ENCODE data around the gene CHST4. TPM values are rescaled to one million over a fixed set of nuclear protein-coding genes. Genes with fewer than 3 reads are reported as not detected.

The CHST4 gene
- total RNA-seq, 4 donors from 2014 or later, result not detected

- Histone ChIP-seq H3K9me3 (no peaks in the 10 kb centered on the region), H3K4me1 (no peaks in the 10 kb centered on the region), H3K27ac (no peak overlapping the region), H3K27me3 (peaks cover 0 to 17% (median 12%) of the 10 kb centered on the region in 3 donors), H3K36me3 (no peaks in the 10 kb centered on the region), H3K4me3 (no peak overlapping the region)
- intact Hi-C loops (cut with DNase I; ENCODE audit: low total_unique reads), result no loop called here
- TF ChIP-seq POLR2A (IDR thresholded peaks at IDR 0.05), result no peak
- no peak for TF ChIP-seq CTCF (IDR thresholded peaks at IDR 0.05 in 4 of 5, conservative IDR thresholded peaks at IDR 0.05 in 1 of 5)
- DNase-seq (no peak), ATAC-seq (no peak)
- in situ Hi-C loops (cut with MboI; ENCODE audit: low sequenced_read_pairs in 4 of 4), result no loop called here
These were observed 2.0 kb downstream of the CHST4 start for GRCh38 chr16:71528257-71528656.

- in situ Hi-C loops (cut with MboI; ENCODE audit: low sequenced_read_pairs in 4 of 4), result no loop called here
- no peak for ATAC-seq
- Histone ChIP-seq H3K9me3 (no peaks in the 10 kb centered on the region), H3K36me3 (no peaks in the 10 kb centered on the region), H3K4me3 (no peak overlapping the region), H3K4me1 (no peaks in the 10 kb centered on the region), H3K27me3 (peaks cover 0 to 17% (median 12%) of the 10 kb centered on the region in 3 donors), H3K27ac (no peak overlapping the region)
- intact Hi-C loops (cut with DNase I; ENCODE audit: low total_unique reads), result no loop called here
- DNase-seq, result no peak
- TF ChIP-seq CTCF (IDR thresholded peaks at IDR 0.05 in 4 of 5, conservative IDR thresholded peaks at IDR 0.05 in 1 of 5) (no peak), POLR2A (IDR thresholded peaks at IDR 0.05) (no peak)
These were observed 2.6 kb downstream of the CHST4 start for GRCh38 chr16:71528863-71529262.

- ATAC-seq (no peak), DNase-seq (no peak)
- Histone ChIP-seq H3K4me3 (no peak overlapping the region), H3K27me3 (peaks cover 0 to under 1% (median 0%) of the 10 kb centered on the region in 3 donors), H3K27ac (no peak overlapping the region), H3K9me3 (no peaks in the 10 kb centered on the region), H3K4me1 (no peaks in the 10 kb centered on the region), H3K36me3 (no peaks in the 10 kb centered on the region)
- in situ Hi-C loops (cut with MboI; ENCODE audit: low sequenced_read_pairs in 4 of 4) (no loop called here), intact Hi-C loops (cut with DNase I; ENCODE audit: low total_unique reads) (no loop called here)
- no peak for TF ChIP-seq POLR2A (IDR thresholded peaks at IDR 0.05)
- TF ChIP-seq CTCF (IDR thresholded peaks at IDR 0.05 in 4 of 5, conservative IDR thresholded peaks at IDR 0.05 in 1 of 5), result no peak
These were observed 6.1 kb downstream of the CHST4 start for GRCh38 chr16:71532366-71532765.

GRCh38 chr16:71536752-71537499, 10.7 kb downstream of the CHST4 start:
- Histone ChIP-seq H3K27ac (no peak overlapping the region), H3K27me3 (no peaks in the 10 kb centered on the region), H3K4me1 (no peaks in the 10 kb centered on the region), H3K4me3 (no peak overlapping the region), H3K36me3 (no peaks in the 10 kb centered on the region), H3K9me3 (no peaks in the 10 kb centered on the region)
- intact Hi-C loops (cut with DNase I; ENCODE audit: low total_unique reads) (no loop called here), in situ Hi-C loops (cut with MboI; ENCODE audit: low sequenced_read_pairs in 4 of 4) (no loop called here)
- no peak for TF ChIP-seq CTCF (IDR thresholded peaks at IDR 0.05 in 4 of 5, conservative IDR thresholded peaks at IDR 0.05 in 1 of 5)
- no peak for TF ChIP-seq POLR2A (IDR thresholded peaks at IDR 0.05)
- no peak for ATAC-seq
- DNase-seq, result no peak

Measured in gastrocnemius medialis (tissue), 4 donors.